AG20443 (cell line): ENCODE measurements around the gene ANTXR2.

Source experiments
- DNase-seq: peaks from one replicate; pipeline ENCODE4 v3.0.0; 2012; ENCODE audit warnings: low spot score, mixed read lengths

Gene ANTXR2

GRCh38 chr4:79864500-79865200, 208.4 kb downstream of the ANTXR2 start:
- DNase-seq, result no peak

- no peak for DNase-seq
These were observed 209.7 kb downstream of the ANTXR2 start for GRCh38 chr4:79863333-79863732.

GRCh38 chr4:79862821-79863220, 210.2 kb downstream of the ANTXR2 start:
- DNase-seq, result no peak

GRCh38 chr4:79857811-79858210, 215.2 kb downstream of the ANTXR2 start:
- no peak for DNase-seq

GRCh38 chr4:79856196-79856595, 216.8 kb downstream of the ANTXR2 start:
- no peak for DNase-seq

GRCh38 chr4:79854856-79855502, 218.1 kb downstream of the ANTXR2 start:
- DNase-seq, result no peak

- DNase-seq, result peak; percentile 13
These were observed 220.7 kb downstream of the ANTXR2 start for GRCh38 chr4:79852305-79852730.

- DNase-seq, result no peak
These were observed 221.3 kb downstream of the ANTXR2 start for GRCh38 chr4:79851625-79852304.
